CD4-positive, alpha-beta T cell (primary cell): ENCODE data around the gene PKNOX2. TPM values are rescaled to one million over a fixed set of nuclear protein-coding genes. Genes with fewer than 3 reads are reported as not detected.

Experiments
- ATAC-seq: fragments of 200-7000 bp; cut with Tn5 transposase; one replicate; pipeline ENCODE4 v1.10.0; 2022; ENCODE audit warnings: mild to moderate bottlenecking; ENCODE audit not compliant: poor library complexity
- CTCF ChIA-PET: fragments of 350-600 bp; sonication (Branson Sonifier 250); formaldehyde crosslinking; loops from one replicate; lab custom pipeline; 2021; ENCODE audit warnings: antibody characterized with exemption, inconsistent platforms; lab: Charles Lee
- POLR2A ChIA-PET: fragments of 350-600 bp; sonication (Branson Sonifier 250); formaldehyde crosslinking; loops from one replicate; lab custom pipeline; 2021; ENCODE audit warnings: antibody characterized with exemption, inconsistent platforms; lab: Charles Lee
- DNase-seq, 14 experiments: peaks; one replicate each; pipeline ENCODE4 v3.0.0-alpha.2; 2013 to 2020; ENCODE audit warnings: mixed read lengths in 2 of 14
- H3K27ac ChIP-seq, 2 donors: one replicate each; pipeline versions ENCODE4 v1.5.1 to v1.7.0; 2013; ENCODE audit warnings: low read length in 2 of 2, low read depth in 1 of 2, mild to moderate bottlenecking in 1 of 2
- H3K27me3 ChIP-seq, 2 experiments: 1 replicate in 1 of 2; 2 replicates in 1 of 2; pipeline versions ENCODE4 v1.6.1 to v1.7.0; 2013; ENCODE audit warnings: low read length in 2 of 2, control low read depth in 1 of 2, mild to moderate bottlenecking in 1 of 2, moderate library complexity in 1 of 2; ENCODE audit not compliant: insufficient read depth in 2 of 2, control insufficient read depth in 1 of 2
- H3K36me3 ChIP-seq: one replicate; pipeline ENCODE4 v1.6.1; 2013; ENCODE audit warnings: low read length, control low read depth; ENCODE audit not compliant: insufficient read depth
- H3K4me1 ChIP-seq: one replicate; pipeline ENCODE4 v1.6.1; 2013; ENCODE audit warnings: low read length, control low read depth; ENCODE audit not compliant: insufficient read depth
- H3K4me3 ChIP-seq: one replicate; pipeline ENCODE4 v1.5.1; 2013; ENCODE audit warnings: mild to moderate bottlenecking, low read length, moderate library complexity
- H3K9me3 ChIP-seq, 2 experiments: 1 replicate in 1 of 2; 2 replicates in 1 of 2; pipeline versions ENCODE4 v1.6.1 to v1.7.0; 2013; ENCODE audit warnings: low read length in 2 of 2, mild to moderate bottlenecking in 2 of 2, control low read depth in 1 of 2, moderate library complexity in 1 of 2; ENCODE audit not compliant: control insufficient read depth in 1 of 2, insufficient read depth in 1 of 2
- H3K27ac Mint-ChIP-seq: one replicate; pipeline ENCODE4 v1.8.0; 2020; ENCODE audit warnings: mixed read lengths
- H3K27me3 Mint-ChIP-seq: one replicate; pipeline ENCODE4 v1.8.0; 2021; ENCODE audit warnings: mixed read lengths
- H3K36me3 Mint-ChIP-seq: one replicate; pipeline ENCODE4 v1.8.0; 2021; ENCODE audit warnings: low read depth, mixed read lengths
- H3K4me1 Mint-ChIP-seq: one replicate; pipeline ENCODE4 v1.8.0; 2021; ENCODE audit warnings: low read depth, mixed read lengths
- H3K4me3 Mint-ChIP-seq: one replicate; pipeline ENCODE4 v1.8.0; 2020; ENCODE audit warnings: mild to moderate bottlenecking, mixed read lengths
- H3K9me3 Mint-ChIP-seq: one replicate; pipeline ENCODE4 v1.8.0; 2020; ENCODE audit warnings: mixed read lengths
- CTCF ChIP-seq: fragments of 200-600 bp; IDR thresholded peaks from one replicate; pipeline ENCODE4 v1.8.0; 2022; ENCODE audit warnings: antibody characterized with exemption, mild to moderate bottlenecking
- intact Hi-C, 2 experiments: fragments of 100-400 bp; cut with DNase I in 1 of 2; cut with micrococcal nuclease in 1 of 2; formaldehyde crosslinking; loops; one replicate each; pipeline versions ENCODE4 v1.15.1 to v1.9.0; 2023 to 2025; cut with DNase I, micrococcal nuclease
- total RNA-seq, 174 experiments: library from RNA in 2 of 174; stranded (reverse) in 2 of 174; gene quantifications; one replicate each; pipeline ENCODE4 v1.2.3 and lab custom pipeline; 2021 to 2026

PKNOX2 gene
- total RNA-seq, 2 experiments from 2014 or later = not detected

GRCh38 chr11:125202362-125202880 lies 37.9 kb downstream of the PKNOX2 start:
- POLR2A ChIA-PET = no interaction called here
- H3K4me3 ChIP-seq = no peak overlapping the region
- H3K9me3 ChIP-seq = no peaks in the 10 kb centered on the region
- Mint-ChIP-seq H3K9me3 (no peaks in the 10 kb centered on the region), H3K27me3 (peaks cover 39% of the 10 kb centered on the region), H3K27ac (no peak overlapping the region), H3K4me1 (no peaks in the 10 kb centered on the region), H3K36me3 (no peaks in the 10 kb centered on the region), H3K4me3 (no peak overlapping the region)
- H3K27ac ChIP-seq = no peak overlapping the region
- no peaks in the 10 kb centered on the region for H3K36me3 ChIP-seq
- CTCF ChIA-PET = no interaction called here
- DNase-seq = no peak
- no peaks in the 10 kb centered on the region for H3K4me1 ChIP-seq
- no peak for TF ChIP-seq CTCF
- no peak for ATAC-seq
- intact Hi-C loops = no loop called here
- peaks cover 0 to 4% of the 10 kb centered on the region in 2 experiments for H3K27me3 ChIP-seq

- no peaks in the 10 kb centered on the region for H3K9me3 ChIP-seq
- POLR2A ChIA-PET = no interaction called here
These were observed 38.4 kb downstream of the PKNOX2 start for GRCh38 chr11:125202977-125203376.

GRCh38 chr11:125207866-125208425 lies 43.4 kb downstream of the PKNOX2 start:
- no peaks in the 10 kb centered on the region for H3K27me3 ChIP-seq
- DNase-seq (no peak), ATAC-seq (no peak)
- CTCF ChIA-PET = no interaction called here
- H3K27ac ChIP-seq = no peak overlapping the region
- no peak overlapping the region for H3K4me3 ChIP-seq
- POLR2A ChIA-PET = no interaction called here
- no peak for TF ChIP-seq CTCF
- Mint-ChIP-seq H3K4me1 (no peaks in the 10 kb centered on the region), H3K27me3 (peaks cover 25% of the 10 kb centered on the region), H3K27ac (no peak overlapping the region), H3K4me3 (no peak overlapping the region), H3K9me3 (no peaks in the 10 kb centered on the region), H3K36me3 (no peaks in the 10 kb centered on the region)
- no peaks in the 10 kb centered on the region for H3K9me3 ChIP-seq
- intact Hi-C loops = no loop called here
- no peaks in the 10 kb centered on the region for H3K4me1 ChIP-seq
- H3K36me3 ChIP-seq = no peaks in the 10 kb centered on the region

More at GRCh38 chr11:125202977-125203376, 38.4 kb downstream of the PKNOX2 start:
- Histone ChIP-seq H3K4me1 (no peaks in the 10 kb centered on the region), H3K36me3 (no peaks in the 10 kb centered on the region), H3K4me3 (no peak overlapping the region), H3K27ac (no peak overlapping the region), H3K27me3 (peaks cover 0 to 2% of the 10 kb centered on the region in 2 experiments)
- ATAC-seq (no peak), DNase-seq (no peak)
- Mint-ChIP-seq H3K4me1 (no peaks in the 10 kb centered on the region), H3K27ac (no peak overlapping the region), H3K9me3 (no peaks in the 10 kb centered on the region), H3K4me3 (no peak overlapping the region), H3K27me3 (peaks cover 36% of the 10 kb centered on the region), H3K36me3 (no peaks in the 10 kb centered on the region)
- intact Hi-C loops = no loop called here
- TF ChIP-seq CTCF = no peak
- CTCF ChIA-PET = no interaction called here
